HG02678 (cell line): ENCODE results near the gene COG8.
"Not testable (repeated sequence)": the region's sequence is repeated elsewhere in the genome, so short reads cannot be mapped to it uniquely, and the experiment has no call there.

Source experiments
- ATAC-seq: cut with Tn5 transposase; IDR thresholded peaks from one replicate; pipeline ENCODE4 v1.9.1; 2021; ENCODE audit warnings: mild to moderate bottlenecking, moderate library complexity; ENCODE audit not compliant: unreplicated experiment

The COG8 gene

GRCh38 chr16:69294051-69294450 is 45.3 kb downstream of the COG8 start:
- no peak for ATAC-seq

- no peak for ATAC-seq
These were observed 46.0 kb downstream of the COG8 start for GRCh38 chr16:69293401-69293800.

GRCh38 chr16:69291657-69292056 is 47.7 kb downstream of the COG8 start:
- ATAC-seq: not testable (repeated sequence)

GRCh38 chr16:69286941-69287713 is 52.2 kb downstream of the COG8 start:
- ATAC-seq: no peak

- ATAC-seq: no peak
These were observed 54.1 kb downstream of the COG8 start for GRCh38 chr16:69285240-69285639.

GRCh38 chr16:69283851-69284250 is 55.5 kb downstream of the COG8 start:
- ATAC-seq: no peak

- no peak for ATAC-seq
These were observed 62.0 kb downstream of the COG8 start for GRCh38 chr16:69277413-69277812.
